ENCODE measurements around the gene FTO.
"Not testable (repeated sequence)": the region's sequence is repeated elsewhere in the genome, so short reads cannot be mapped to it uniquely, and the experiment has no call there.

The FTO gene

GRCh38 chr16:54165912-54166865 is 462.2 kb downstream of the FTO start:
- no peak overlapping the region for H3K4me3 ChIP-seq (ENCODE audit: low read length)
- no peak for DNase-seq (ENCODE audit: low read depth, low spot score)

- no peak for DNase-seq (ENCODE audit: low read depth, low spot score)
- no peak overlapping the region for H3K4me3 ChIP-seq (ENCODE audit: low read length)
These were observed 465.2 kb downstream of the FTO start for GRCh38 chr16:54169112-54169511.

GRCh38 chr16:54171626-54172537 is 467.9 kb downstream of the FTO start:
- DNase-seq (ENCODE audit: low read depth, low spot score): no peak
- H3K4me3 ChIP-seq (ENCODE audit: low read length): no peak overlapping the region

- no peak for DNase-seq (ENCODE audit: low read depth, low spot score)
These were observed 469.5 kb downstream of the FTO start for GRCh38 chr16:54173490-54173889.

GRCh38 chr16:54174201-54174600 is 470.2 kb downstream of the FTO start:
- no peak for DNase-seq (ENCODE audit: low read depth, low spot score)
- H3K4me3 ChIP-seq (ENCODE audit: low read length): no peak overlapping the region

More at GRCh38 chr16:54173490-54173889, 469.5 kb downstream of the FTO start:
- H3K4me3 ChIP-seq (ENCODE audit: low read length): no peak overlapping the region

- no peak for DNase-seq (ENCODE audit: low read depth, low spot score)
- no peak overlapping the region for H3K4me3 ChIP-seq (ENCODE audit: low read length)
These were observed 470.8 kb downstream of the FTO start for GRCh38 chr16:54174750-54175149.

- no peak overlapping the region for H3K4me3 ChIP-seq (ENCODE audit: low read length)
- no peak for DNase-seq (ENCODE audit: low read depth, low spot score)
These were observed 471.2 kb downstream of the FTO start for GRCh38 chr16:54175169-54175551.

- no peak for DNase-seq (ENCODE audit: low read depth, low spot score)
These were observed 471.8 kb downstream of the FTO start for GRCh38 chr16:54175552-54176375.

GRCh38 chr16:54176376-54176901 is 472.5 kb downstream of the FTO start:
- DNase-seq (ENCODE audit: low read depth, low spot score): no peak
- H3K4me3 ChIP-seq (ENCODE audit: low read length): no peak overlapping the region

More at GRCh38 chr16:54175552-54176375, 471.8 kb downstream of the FTO start:
- H3K4me3 ChIP-seq (ENCODE audit: low read length): no peak overlapping the region

GRCh38 chr16:54177052-54177861 is 473.3 kb downstream of the FTO start:
- DNase-seq (ENCODE audit: low read depth, low spot score): no peak
- H3K4me3 ChIP-seq (ENCODE audit: low read length): no peak overlapping the region

- DNase-seq (ENCODE audit: low read depth, low spot score): no peak
- no peak overlapping the region for H3K4me3 ChIP-seq (ENCODE audit: low read length)
These were observed 474.0 kb downstream of the FTO start for GRCh38 chr16:54177862-54178477.

GRCh38 chr16:54178478-54178976 is 474.6 kb downstream of the FTO start:
- H3K4me3 ChIP-seq (ENCODE audit: low read length): no peak overlapping the region
- no peak for DNase-seq (ENCODE audit: low read depth, low spot score)

- H3K4me3 ChIP-seq (ENCODE audit: low read length): no peak overlapping the region
- DNase-seq (ENCODE audit: low read depth, low spot score): no peak
These were observed 476.7 kb downstream of the FTO start for GRCh38 chr16:54180421-54181359.

GRCh38 chr16:54181683-54182329 is 477.9 kb downstream of the FTO start:
- not testable (repeated sequence) for DNase-seq (ENCODE audit: low read depth, low spot score); H3K4me3 ChIP-seq (ENCODE audit: low read length)

- H3K4me3 ChIP-seq (ENCODE audit: low read length): no peak overlapping the region
- no peak for DNase-seq (ENCODE audit: low read depth, low spot score)
These were observed 481.1 kb downstream of the FTO start for GRCh38 chr16:54185045-54185444.

- no peak for DNase-seq (ENCODE audit: low read depth, low spot score)
These were observed 487.2 kb downstream of the FTO start for GRCh38 chr16:54191163-54191562.

More at GRCh38 chr16:54191163-54191562, 487.2 kb downstream of the FTO start:
- no peak overlapping the region for H3K4me3 ChIP-seq (ENCODE audit: low read length)
